Astrocyte of the cerebellum (primary cell): ENCODE measurements around the gene CLCA2.

Experiments
- DNase-seq: peaks from one replicate; pipeline ENCODE4 v3.0.0-alpha.2; 2011; ENCODE audit warnings: low read depth
- H3K4me3 ChIP-seq: 2 replicates; pipeline ENCODE4 v1.5.1; 2011; ENCODE audit warnings: mild to moderate bottlenecking, low read depth, low read length, moderate library complexity
- CTCF ChIP-seq: IDR thresholded peaks from 2 replicates; pipeline ENCODE4 v1.5.1; 2012; ENCODE audit warnings: low read length, low read depth, moderate library complexity, mild to moderate bottlenecking; ENCODE audit errors: missing control alignments
- in situ Hi-C: cut with HindIII; loops from 2 replicates; pipeline ENCODE4 v1.10.0; 2017; ENCODE audit warnings: low sequenced_read_pairs

The CLCA2 gene

GRCh38 chr1:86396498-86396890 is 27.5 kb upstream of the CLCA2 start:
- no peak for TF ChIP-seq CTCF
- H3K4me3 ChIP-seq = peak overlapping the region; percentile 89
- DNase-seq = no peak
- in situ Hi-C loops = no loop called here

- no peak for TF ChIP-seq CTCF
- in situ Hi-C loops = no loop called here
Observed at GRCh38 chr1:86409416-86410021, 14.5 kb upstream of the CLCA2 start.

GRCh38 chr1:86410879-86411278 is 13.1 kb upstream of the CLCA2 start:
- in situ Hi-C loops = no loop called here
- no peak overlapping the region for H3K4me3 ChIP-seq
- TF ChIP-seq CTCF = no peak
- no peak for DNase-seq

More at GRCh38 chr1:86409416-86410021, 14.5 kb upstream of the CLCA2 start:
- no peak overlapping the region for H3K4me3 ChIP-seq
- DNase-seq = no peak

GRCh38 chr1:86416343-86416742 is 7.6 kb upstream of the CLCA2 start:
- no peak overlapping the region for H3K4me3 ChIP-seq
- TF ChIP-seq CTCF = no peak
- in situ Hi-C loops = no loop called here
- no peak for DNase-seq

- in situ Hi-C loops = no loop called here
- no peak overlapping the region for H3K4me3 ChIP-seq
- peak; percentile 79 for TF ChIP-seq CTCF
- no peak for DNase-seq
Observed at GRCh38 chr1:86419277-86419903, 4.6 kb upstream of the CLCA2 start.

GRCh38 chr1:86421601-86422280 is 2.2 kb upstream of the CLCA2 start:
- no peak for TF ChIP-seq CTCF
- H3K4me3 ChIP-seq = no peak overlapping the region
- in situ Hi-C loops = no loop called here
- DNase-seq = no peak
